Kidney (tissue), 14 donors: ENCODE data around the gene RFC3. TPM values are rescaled to one million over a fixed set of nuclear protein-coding genes. Genes with fewer than 3 reads are reported as not detected.
"Not testable (repeated sequence)": the region's sequence is repeated elsewhere in the genome, so short reads cannot be mapped to it uniquely, and the experiment has no call there.

Experiments used
- DNase-seq, 5 donors: peaks; one replicate each; pipeline ENCODE4 v3.0.0-alpha.2; 2013 to 2020
- FAIRE-seq: peaks from 2 replicates; lab custom pipeline; 2012; peaks lifted over from hg19 to GRCh38; lab: Jason Lieb, UNC
- H3K27ac ChIP-seq, 2 donors: one replicate each; pipeline ENCODE4 v1.7.0; 2013; ENCODE audit warnings: low read depth in 2 of 2, low read length in 2 of 2, inconsistent platforms in 1 of 2
- H3K27me3 ChIP-seq: one replicate; pipeline ENCODE4 v1.7.1; 2013; ENCODE audit warnings: low read length, inconsistent platforms; ENCODE audit not compliant: control insufficient read depth, insufficient read depth
- H3K36me3 ChIP-seq, 3 donors: one replicate each; pipeline versions ENCODE4 v1.7.0 to v1.7.1; 2013; ENCODE audit warnings: low read length in 3 of 3, control low read depth in 1 of 3, inconsistent platforms in 1 of 3; ENCODE audit not compliant: insufficient read depth in 3 of 3, control insufficient read depth in 2 of 3
- H3K4me1 ChIP-seq, 3 donors: one replicate each; pipeline versions ENCODE4 v1.7.0 to v1.7.1; 2013; ENCODE audit warnings: low read length in 3 of 3, inconsistent platforms in 1 of 3, low read depth in 1 of 3; ENCODE audit not compliant: control insufficient read depth in 2 of 3, insufficient read depth in 2 of 3
- H3K4me3 ChIP-seq, 3 donors: one replicate each; pipeline versions ENCODE4 v1.7.0 to v1.8.1; 2013; ENCODE audit warnings: low read length in 3 of 3, control low read depth in 1 of 3, inconsistent platforms in 1 of 3
- H3K9ac ChIP-seq, 3 donors: one replicate each; pipeline versions ENCODE4 v1.7.0 to v1.7.1; 2013; ENCODE audit warnings: low read length in 3 of 3, control low read depth in 1 of 3, inconsistent platforms in 1 of 3
- H3K9me3 ChIP-seq, 3 donors: one replicate each; pipeline versions ENCODE4 v1.7.0 to v1.7.1; 2013; ENCODE audit warnings: low read length in 3 of 3, control low read depth in 1 of 3, inconsistent platforms in 1 of 3; ENCODE audit not compliant: control insufficient read depth in 2 of 3, insufficient read depth in 1 of 3
- intact Hi-C: fragments of 100-400 bp; cut with DNase I; formaldehyde crosslinking; loops from one replicate; pipeline ENCODE4 v1.11.1; 2022
- polyA plus RNA-seq: library from polyadenylated mRNA; stranded (reverse); fragments of 350-450 nt; fragmentation: Illumina TruSeq; extraction: RNeasy Lipid Tissue Mini Kit (QIAGEN cat#74804); gene quantifications from one replicate; pipeline ENCODE4 v1.2.3, GENCODE V29; 2014; ENCODE audit warnings: low read depth, low replicate concordance; ENCODE audit not compliant: insufficient read depth
- total RNA-seq: library from RNA; stranded (reverse); fragmentation: NEBNext Ultra II Directional; extraction: Animal tissue kit (Norgen Biotek cat#: 25700); gene quantifications from one replicate; pipeline ENCODE4 v1.2.1, GENCODE V29; 2021
- TF ChIP-seq, protein P1 (sequence below): IDR thresholded peaks from 3 replicates; pipeline ENCODE4 v1.5.1; 2012; ENCODE audit warnings: mild to moderate bottlenecking, moderate library complexity, borderline replicate concordance; ENCODE audit not compliant: insufficient read depth; ENCODE audit errors: extremely low read depth
- donor health status: control.
- donor health status: control.
- donor health status: control.
- donor health status: control.
- donor health status: control.
- donor health status: DM: yes; HTN: yes; CAD: no.
- donor health status: Normal renal cell carcinoma (clear cell type).

Gene RFC3
- total and polyA plus RNA-seq, 2 donors from 2014 or later = 2.7 to 8.2 TPM

GRCh38 chr13:33806470-33807248 lies 11.3 kb upstream of the RFC3 start:
- intact Hi-C loops = no loop called here
- no peak for DNase-seq
- Histone ChIP-seq H3K27ac (no peak overlapping the region), H3K27me3 (no peaks in the 10 kb centered on the region), H3K36me3 (no peaks in the 10 kb centered on the region), H3K4me1 (no peaks in the 10 kb centered on the region), H3K4me3 (no peak overlapping the region), H3K9me3 (no peaks in the 10 kb centered on the region), H3K9ac (no peak overlapping the region)
- TF ChIP-seq, protein P1, sequence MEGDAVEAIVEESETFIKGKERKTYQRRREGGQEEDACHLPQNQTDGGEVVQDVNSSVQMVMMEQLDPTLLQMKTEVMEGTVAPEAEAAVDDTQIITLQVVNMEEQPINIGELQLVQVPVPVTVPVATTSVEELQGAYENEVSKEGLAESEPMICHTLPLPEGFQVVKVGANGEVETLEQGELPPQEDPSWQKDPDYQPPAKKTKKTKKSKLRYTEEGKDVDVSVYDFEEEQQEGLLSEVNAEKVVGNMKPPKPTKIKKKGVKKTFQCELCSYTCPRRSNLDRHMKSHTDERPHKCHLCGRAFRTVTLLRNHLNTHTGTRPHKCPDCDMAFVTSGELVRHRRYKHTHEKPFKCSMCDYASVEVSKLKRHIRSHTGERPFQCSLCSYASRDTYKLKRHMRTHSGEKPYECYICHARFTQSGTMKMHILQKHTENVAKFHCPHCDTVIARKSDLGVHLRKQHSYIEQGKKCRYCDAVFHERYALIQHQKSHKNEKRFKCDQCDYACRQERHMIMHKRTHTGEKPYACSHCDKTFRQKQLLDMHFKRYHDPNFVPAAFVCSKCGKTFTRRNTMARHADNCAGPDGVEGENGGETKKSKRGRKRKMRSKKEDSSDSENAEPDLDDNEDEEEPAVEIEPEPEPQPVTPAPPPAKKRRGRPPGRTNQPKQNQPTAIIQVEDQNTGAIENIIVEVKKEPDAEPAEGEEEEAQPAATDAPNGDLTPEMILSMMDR = no peak
- FAIRE-seq = no peak

DNA sequence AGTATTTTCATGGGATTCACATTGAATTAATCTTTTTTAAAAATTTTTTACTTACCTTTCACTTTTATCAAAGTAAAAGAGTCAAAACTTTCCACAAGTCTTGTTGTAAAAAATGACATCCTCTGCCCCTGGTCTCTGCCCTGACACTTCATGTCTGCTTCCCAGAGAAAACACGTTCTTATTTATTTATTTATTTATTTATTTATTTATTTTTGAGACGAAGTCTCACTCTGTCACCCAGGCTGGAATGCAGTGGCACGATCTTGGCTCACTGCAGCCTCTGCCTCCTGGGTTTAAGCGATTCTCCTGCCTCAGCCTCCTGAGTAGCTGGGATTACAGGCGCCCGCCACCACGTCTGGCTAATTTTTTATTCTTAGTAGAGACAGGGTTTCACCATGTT lies 5.1 kb upstream of the RFC3 start:
- intact Hi-C loops, H3K9me3 ChIP-seq: not testable (repeated sequence)

GRCh38 chr13:33815011-33815550 lies 2.9 kb upstream of the RFC3 start:
- Histone ChIP-seq H3K4me3 (no peak overlapping the region), H3K9ac (no peak overlapping the region), H3K9me3 (no peaks in the 10 kb centered on the region), H3K36me3 (no peaks in the 10 kb centered on the region), H3K27me3 (no peaks in the 10 kb centered on the region), H3K4me1 (peaks cover 0 to 3% (median 0%) of the 10 kb centered on the region in 3 donors), H3K27ac (no peak overlapping the region)
- FAIRE-seq = no peak
- TF ChIP-seq, protein P1 = no peak
- intact Hi-C loops = no loop called here
- no peak for DNase-seq

More for the DNA sequence above, 5.1 kb upstream of the RFC3 start:
- H3K4me3 ChIP-seq, H3K27ac ChIP-seq, H3K4me1 ChIP-seq, DNase-seq, H3K9ac ChIP-seq, FAIRE-seq, H3K36me3 ChIP-seq, H3K27me3 ChIP-seq: not testable (repeated sequence)

DNA sequence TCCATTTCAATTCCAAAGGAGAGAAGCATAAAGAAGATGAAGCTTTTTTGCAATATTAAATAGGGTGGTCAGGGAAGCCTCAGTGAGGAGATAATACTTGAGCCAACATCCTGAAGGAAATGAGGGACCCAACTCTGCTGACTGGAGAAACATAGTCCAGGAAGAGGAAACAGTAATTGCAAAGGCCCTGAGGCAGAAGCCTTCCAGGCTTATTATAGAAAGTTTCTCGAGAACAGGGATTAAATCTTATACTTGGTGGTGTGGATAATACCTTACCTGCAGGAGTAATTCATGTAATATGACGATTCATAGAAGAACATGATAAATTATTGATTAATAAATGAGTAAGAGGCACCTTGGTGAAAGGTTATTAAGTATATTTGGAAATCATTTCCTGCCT lies 1.0 kb upstream of the RFC3 start:
- Histone ChIP-seq H3K4me1 (peaks cover 0 to 3% (median 0%) of the 10 kb centered on the region in 3 donors), H3K4me3 (no peak overlapping the region), H3K9me3 (no peaks in the 10 kb centered on the region), H3K27ac (no peak overlapping the region), H3K9ac (no peak overlapping the region), H3K36me3 (no peaks in the 10 kb centered on the region), H3K27me3 (no peaks in the 10 kb centered on the region)
- TF ChIP-seq, protein P1 = no peak
- intact Hi-C loops = no loop called here
- FAIRE-seq (no peak), DNase-seq (no peak)
